HG03342 (cell line): ENCODE results near the gene MAST2.

Source experiments
- ATAC-seq: cut with Tn5 transposase; IDR thresholded peaks from one replicate; pipeline ENCODE4 v1.9.1; 2021; ENCODE audit warnings: mild to moderate bottlenecking, moderate library complexity; ENCODE audit not compliant: unreplicated experiment

MAST2 gene

DNA sequence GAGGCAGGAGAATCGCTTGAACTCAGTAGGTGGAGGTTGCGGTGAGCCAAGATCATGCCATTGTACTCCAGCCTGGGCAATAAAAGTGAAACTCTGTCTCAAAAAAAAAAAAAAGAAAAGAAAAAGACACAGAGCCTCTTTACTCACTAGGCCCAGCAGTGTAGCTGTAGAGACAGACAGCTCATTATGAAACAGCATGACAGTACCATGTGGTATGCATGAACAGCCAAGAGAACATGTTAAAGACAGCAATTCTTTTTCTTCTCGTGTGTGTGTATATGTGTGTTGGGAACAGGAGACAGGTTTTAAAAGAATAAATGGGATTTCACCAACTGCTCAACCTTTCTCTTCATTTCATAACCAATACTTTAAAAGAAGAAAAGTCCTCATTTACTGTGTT, 210.2 kb downstream of the MAST2 start:
- no peak for ATAC-seq

DNA sequence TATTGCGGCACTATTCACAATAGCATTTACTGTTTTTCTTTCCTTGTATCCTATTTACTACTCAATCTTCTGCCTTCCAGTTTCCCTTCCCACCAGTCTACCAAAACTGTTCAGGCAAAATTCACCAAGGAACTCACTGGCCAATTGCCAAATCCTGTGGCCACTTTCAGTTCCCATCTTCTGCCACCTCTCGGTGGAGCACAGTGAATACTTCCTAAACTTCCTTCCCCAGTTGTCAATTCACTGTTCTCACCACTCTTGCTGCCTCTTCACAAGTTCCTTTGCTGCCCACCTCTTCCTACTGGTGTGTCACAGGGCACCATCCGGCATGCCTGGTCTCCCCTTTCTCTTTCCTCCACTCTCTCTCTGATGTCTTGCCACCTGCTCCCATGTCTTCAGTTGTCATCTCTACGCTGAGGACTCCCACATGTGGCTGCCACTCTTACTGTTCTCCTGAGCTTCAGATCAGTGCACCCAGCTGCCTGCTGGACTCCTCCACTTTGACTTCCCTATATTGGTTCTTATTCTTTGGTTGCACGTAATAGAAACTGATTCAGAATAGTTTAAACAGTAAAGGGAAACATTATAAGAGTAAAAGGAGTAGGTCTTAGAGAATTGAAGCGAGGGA, 214.6 kb downstream of the MAST2 start:
- no peak for ATAC-seq

DNA sequence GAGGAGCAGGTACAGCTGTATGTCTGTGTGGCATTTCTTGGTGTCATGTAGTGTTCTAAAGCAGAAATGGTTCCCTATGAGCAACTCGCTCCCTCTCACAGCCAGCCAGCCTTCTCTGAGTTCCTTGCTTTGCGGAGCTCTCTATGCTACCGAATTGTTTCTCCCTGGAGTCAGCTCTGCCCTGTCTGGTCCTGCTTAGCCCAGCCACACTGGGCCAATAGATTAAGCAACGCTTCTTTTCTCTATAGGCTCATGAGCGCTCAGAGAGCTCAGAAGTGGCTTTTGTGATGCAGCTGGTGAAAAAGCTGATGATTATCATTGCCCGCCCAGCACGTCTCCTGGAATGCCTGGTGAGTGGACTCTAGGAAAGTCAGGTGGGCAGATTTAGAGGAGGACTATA, 215.9 kb downstream of the MAST2 start:
- ATAC-seq, result no peak

DNA sequence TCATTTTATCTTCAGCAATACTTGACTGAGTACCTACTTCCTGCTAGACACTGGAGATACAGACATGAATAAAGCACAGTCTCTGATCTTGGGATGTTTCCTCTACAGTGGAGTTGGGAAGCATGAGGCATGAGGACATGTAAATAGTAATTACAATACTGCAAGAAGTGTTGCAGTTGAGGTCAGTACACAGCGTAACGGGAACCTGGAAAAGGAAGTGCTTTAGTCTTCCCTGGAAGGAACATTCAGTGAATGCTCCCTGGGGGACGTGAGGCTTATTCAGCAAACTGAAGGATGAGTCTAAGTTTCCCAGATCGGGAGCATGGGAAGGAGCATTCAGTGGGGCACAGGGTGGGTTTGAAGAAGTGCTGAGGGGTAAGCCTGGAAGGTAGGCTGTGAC, 216.6 kb downstream of the MAST2 start:
- no peak for ATAC-seq

DNA sequence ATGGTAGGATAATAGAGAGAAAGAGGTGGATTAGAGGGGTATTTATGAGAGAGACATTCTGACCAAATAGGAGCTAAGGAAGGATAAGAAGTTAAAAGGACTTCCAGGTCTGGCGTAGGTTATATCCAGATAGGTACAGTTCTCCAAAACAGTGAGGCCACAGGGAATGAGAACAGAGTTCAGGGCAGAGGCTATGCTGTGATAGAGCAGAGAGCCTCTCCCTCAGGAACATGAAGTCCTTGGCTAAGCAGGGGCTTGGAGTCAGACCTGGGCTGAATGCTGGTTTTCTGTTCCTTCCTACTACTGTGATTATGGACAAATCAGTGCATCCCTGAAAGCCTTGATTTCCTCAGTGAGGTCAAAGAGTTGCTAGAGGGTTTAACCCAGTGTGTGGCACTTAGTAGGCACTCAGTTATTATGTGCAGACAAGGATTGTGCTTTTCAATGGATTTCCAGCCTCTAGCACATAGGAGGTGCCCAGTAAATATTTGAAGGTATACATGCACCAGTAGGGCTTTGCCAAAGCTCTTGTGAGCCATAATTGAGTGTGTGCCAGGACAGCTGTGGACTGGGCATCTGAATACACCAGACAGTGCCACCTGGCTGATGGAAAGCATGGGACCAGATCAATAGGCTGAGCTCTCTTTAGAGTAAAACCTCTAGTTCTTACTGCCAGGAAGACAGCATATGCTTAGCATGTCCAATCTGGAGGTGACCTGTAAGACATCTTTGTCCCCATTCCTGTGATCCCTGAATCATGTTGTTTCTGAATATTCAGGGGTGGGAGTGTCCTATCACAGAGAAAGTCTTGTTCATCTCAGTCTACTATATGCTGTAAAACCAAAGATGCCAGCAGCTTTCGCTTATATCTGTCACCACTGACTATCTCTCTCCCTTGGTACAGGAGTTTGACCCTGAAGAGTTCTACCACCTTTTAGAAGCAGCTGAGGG, 217.9 kb downstream of the MAST2 start:
- ATAC-seq, result no peak

DNA sequence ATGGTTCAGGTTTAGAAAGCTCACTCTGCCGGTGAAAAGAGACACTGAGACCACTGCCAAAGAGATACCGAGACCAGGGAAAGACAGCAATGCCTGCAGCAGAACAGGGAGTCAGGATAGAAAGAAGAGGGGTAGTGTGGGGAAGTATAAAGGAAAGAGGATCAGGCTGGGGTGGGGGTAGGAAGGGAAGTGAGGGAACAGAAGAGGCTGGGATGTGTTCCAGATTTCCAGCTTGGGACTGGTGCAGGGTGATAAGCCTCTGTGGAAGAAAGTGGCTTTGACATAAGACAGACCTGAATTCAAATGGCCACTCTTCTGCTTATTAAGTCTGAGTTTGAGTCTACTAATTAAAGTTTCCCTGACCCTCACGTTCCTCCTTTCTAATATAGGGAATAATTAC, 223.1 kb downstream of the MAST2 start:
- ATAC-seq, result no peak

DNA sequence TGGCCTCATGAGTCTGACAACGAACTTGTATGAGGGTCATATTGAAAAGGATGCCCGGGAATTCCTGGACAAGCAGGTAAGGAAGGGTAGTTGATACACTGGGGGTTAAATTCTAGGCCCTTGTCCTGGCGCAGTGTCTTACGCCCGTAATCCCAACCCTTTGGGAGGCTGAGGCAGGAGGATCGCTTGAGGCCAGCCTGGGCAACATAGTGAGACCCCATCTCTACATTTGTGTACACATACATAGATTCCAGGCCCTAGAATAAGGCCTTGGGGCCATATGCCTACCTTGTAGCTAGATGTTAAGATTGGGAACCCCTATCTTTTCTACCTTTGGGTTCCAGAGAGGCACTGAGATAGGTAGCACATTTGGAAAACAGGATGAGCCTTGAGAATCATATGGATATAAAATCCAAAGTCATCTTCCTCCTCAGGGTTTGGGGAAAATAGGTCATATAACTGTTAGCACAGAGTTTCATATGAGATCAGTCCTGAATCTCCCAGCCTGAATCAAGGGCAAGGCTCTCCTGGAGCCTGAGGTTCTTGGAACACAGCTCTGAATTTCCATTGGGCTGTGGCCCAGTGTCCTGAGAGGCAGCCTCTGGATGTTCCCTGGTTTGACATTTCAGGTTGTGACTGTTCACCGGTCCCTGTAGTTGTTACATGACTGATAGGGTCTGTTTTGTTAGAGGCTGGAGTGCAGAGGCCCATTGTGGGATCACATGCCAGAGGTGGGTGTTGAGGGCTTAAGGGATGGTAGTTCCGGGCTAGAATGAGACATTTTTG, 224.6 kb downstream of the MAST2 start:
- ATAC-seq, result no peak

DNA sequence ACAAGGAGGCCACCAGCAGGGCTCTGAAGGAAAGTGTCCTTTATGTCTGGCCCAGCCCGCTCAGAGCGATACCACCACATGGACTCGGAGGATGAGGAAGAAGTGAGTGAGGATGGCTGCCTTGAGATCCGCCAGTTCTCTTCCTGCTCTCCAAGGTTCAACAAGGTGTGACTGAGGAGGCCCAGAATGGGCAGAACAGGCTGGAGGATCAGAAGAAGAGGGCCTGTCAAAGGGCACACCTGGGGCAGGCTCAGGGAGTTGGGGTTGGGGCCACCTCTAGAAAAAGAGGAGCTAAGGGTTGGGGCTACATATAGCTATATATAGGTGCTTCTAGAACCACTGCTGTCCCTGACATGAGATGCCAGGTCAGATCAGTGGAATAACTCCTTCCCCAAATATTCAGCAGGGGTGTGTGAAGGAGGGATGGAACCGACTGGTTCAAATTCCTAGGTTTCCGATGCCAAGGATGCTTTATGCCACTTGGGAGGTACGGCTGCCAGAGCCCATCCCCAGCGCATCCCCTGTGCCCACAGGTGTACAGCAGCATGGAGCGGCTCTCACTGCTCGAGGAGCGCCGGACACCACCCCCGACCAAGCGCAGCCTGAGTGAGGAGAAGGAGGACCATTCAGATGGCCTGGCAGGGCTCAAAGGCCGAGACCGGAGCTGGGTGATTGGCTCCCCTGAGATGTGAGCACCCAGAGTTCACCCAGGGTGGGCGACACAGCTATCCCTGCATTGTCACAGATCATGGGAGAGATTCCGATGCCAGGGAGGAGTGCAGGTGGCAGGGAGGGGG, 226.9 kb downstream of the MAST2 start:
- no peak for ATAC-seq

DNA sequence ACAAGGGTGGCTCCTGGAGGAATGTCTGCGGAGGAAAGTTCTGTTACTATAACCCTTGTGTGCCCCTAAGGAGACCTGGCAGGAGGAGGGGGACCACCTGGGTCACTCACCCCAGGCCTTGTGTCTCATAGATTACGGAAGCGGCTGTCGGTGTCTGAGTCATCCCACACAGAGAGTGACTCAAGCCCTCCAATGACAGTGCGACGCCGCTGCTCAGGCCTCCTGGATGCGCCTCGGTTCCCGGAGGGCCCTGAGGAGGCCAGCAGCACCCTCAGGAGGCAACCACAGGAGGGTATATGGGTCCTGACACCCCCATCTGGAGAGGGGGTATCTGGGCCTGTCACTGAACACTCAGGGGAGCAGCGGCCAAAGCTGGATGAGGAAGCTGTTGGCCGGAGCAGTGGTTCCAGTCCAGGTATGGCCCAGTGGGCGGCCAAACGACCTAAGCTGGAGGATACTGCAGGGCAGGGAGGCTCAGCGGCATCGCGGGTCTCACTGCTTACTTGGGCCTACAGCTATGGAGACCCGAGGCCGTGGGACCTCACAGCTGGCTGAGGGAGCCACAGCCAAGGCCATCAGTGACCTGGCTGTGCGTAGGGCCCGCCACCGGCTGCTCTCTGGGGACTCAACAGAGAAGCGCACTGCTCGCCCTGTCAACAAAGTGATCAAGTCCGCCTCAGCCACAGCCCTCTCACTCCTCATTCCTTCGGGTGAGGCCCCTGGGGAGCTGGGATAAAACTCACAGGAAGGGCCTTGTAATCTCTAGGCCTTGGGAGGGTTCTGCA, 227.7 kb downstream of the MAST2 start:
- ATAC-seq, result no peak

DNA sequence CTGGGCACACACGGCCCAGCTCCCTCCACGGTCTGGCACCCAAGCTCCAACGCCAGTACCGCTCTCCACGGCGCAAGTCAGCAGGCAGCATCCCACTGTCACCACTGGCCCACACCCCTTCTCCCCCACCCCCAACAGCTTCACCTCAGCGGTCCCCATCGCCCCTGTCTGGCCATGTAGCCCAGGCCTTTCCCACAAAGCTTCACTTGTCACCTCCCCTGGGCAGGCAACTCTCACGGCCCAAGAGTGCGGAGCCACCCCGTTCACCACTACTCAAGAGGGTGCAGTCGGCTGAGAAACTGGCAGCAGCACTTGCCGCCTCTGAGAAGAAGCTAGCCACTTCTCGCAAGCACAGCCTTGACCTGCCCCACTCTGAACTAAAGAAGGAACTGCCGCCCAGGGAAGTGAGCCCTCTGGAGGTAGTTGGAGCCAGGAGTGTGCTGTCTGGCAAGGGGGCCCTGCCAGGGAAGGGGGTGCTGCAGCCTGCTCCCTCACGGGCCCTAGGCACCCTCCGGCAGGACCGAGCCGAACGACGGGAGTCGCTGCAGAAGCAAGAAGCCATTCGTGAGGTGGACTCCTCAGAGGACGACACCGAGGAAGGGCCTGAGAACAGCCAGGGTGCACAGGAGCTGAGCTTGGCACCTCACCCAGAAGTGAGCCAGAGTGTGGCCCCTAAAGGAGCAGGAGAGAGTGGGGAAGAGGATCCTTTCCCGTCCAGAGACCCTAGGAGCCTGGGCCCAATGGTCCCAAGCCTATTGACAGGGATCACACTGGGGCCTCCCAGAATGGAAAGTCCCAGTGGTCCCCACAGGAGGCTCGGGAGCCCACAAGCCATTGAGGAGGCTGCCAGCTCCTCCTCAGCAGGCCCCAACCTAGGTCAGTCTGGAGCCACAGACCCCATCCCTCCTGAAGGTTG, 231.4 kb downstream of the MAST2 start:
- ATAC-seq, result no peak

DNA sequence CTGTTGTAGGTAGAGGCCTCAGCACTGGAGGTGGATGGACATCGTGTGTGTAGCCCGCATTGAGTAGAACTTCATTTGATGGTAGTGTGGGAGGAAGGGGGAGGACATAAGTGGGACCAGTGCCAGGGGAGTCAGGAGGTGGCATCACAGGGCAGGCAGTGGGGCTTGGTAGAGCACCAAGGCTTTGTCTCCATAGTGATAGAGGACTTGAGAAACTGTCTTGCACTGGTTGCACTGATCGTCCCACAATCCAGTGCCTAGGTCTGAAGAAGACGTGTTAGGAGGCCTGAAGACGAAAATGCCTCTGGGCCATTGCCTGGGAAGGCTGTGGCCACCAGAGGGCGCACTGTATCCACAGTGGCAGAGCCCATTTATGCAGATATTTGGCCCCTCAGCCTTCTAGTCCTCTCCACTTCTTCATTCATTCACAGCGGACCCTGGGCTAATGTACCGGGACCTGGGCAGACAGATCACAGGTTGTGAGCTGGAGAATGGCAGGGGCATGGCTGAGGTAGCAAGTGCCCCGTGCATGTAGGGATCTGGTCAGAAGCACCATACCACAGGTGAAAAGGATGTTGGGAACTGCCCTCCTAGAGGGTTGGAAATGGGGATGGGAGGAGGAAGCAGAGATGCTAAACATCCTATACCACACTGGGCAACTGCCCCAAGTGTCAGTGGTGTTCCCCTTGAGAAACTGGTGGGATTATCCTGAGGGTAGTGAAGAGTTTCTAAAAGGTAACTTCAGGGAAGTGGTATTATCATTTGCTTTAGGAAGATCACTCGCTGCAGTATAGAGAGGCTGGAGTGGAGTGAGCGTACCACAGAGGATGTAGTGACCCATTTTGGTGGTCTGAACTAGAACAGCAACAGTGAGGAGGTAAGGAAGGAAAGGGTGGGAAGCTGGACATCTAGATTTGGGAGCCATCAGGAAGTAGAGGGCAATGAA, 233.8 kb downstream of the MAST2 start:
- no peak for ATAC-seq

DNA sequence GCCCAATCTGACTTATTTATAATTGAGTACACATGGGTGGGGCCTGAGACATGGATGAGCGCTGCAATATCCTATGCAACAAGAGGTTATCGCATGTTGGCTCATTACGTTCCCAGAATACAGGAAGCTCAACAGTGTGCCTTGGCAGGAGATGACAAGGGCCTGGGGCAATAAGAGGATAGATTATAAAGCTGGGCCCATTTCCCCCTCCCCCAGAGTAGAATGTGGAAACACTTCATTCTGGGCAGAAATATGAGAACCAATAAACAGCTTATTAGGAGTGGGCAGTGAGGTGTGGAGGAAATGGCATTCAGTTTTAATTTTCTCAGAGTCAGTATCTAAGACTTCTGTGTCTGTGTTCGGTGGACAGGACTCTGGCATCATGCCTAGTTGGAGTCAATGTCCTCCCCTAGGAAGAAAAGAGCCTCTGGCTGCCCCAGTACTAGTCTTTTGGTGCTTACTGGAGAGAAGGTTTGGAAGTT, 236.2 kb downstream of the MAST2 start:
- ATAC-seq, result no peak

DNA sequence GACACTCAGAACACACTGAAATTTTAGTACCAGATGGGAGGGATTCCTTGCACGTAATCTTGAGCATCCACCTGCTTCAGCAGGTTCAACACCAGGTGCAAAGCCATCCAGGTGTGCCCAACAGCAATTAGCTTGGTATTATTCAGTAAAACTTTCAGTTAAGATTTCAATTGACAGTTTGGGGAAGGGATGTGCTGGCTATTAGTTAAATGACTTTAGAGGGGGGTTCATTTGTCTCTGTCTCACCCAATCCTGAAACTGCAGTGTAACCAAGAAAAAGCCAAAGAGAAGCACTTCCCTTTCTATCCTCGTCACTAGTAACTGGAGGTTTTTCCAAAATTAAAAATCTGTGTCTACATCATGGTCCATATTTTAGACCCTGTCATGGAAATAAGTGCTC, 238.1 kb downstream of the MAST2 start:
- ATAC-seq, result no peak

DNA sequence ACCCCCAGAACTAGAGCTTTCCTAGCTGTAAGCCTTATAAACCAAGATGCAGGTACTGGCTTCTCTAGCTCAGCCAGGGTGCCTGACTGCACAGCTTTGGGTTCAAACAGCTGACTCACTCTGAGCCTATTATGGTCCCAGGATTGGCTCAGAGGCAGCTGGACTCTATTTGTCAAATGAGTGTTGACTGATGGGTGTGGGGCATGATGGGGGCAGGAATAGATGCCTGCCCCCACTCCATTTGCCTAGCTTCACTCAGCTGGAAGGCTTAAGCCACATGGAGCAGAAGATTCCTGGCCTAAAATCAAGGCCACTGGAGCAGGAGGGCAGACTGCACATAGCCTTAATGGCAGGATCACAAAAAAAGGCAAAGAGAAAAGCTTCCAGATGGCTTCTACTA, 238.6 kb downstream of the MAST2 start:
- no peak for ATAC-seq

DNA sequence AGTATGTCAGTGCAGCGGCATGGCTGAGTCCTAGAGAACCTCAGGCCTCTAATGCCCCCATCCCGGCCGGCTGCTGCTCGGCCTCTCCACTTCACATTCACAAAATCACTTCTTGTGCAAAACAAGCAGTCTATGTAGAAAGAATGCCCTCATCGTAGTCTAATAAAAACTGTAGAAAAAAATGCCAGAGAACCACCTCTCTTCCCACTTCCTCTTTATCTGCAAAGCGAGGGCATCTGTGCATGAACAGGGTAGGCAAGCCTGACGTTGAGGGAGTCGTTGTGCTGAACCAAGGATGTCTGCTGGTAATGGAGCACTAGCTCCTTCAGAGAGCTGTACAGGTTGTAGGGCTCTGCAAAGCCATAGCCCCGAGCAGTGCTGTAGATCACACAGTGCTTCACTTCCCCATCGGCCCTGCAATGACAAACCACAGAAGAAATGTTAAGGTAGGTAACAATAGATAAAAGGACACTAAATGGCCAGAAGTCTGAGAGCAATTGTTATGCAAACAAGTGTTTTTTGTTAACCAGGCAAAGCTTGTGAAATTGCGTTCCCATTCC, 240.1 kb downstream of the MAST2 start:
- ATAC-seq, result peak; percentile 91

DNA sequence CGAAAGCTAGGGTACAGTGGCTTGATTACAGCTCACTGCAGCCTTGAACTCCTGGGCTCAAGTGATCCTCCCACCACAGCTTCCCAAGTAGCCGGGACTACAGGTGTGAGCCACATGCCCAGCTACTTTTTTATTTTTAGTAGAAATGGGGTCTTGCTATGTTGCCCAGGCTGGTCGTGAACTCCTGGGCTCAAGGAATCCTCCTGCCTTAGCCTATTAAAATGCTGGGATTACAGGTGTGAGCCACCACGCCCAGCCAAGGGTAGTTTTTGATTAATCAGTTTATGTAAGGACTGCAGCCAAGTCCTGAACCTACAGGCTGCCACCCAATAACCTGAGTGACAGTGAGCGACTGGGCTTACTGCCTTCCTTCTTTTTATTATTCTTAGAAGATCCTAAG, 240.7 kb downstream of the MAST2 start:
- ATAC-seq, result no peak

DNA sequence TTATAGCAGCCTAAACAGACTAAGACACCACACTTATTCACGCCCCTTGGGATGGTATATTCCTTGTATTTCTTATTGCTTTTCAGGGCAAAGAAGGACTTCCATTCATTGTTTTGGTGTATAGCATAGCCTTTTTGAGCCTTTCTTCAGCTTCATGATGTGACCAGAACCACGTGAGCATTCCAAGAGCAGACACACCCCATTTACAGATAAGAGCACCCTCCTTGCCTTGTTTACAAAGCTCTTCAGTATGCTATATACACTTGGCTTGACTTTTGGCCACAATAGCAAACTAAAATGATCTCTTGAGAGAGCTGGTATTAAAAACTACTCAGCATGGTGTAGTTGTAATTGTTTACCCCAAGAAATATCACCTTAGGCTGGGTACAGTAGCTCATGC, 250.3 kb downstream of the MAST2 start:
- ATAC-seq, result no peak
